Measurements from ENCODE around the gene ANKMY1. TPM values are rescaled to one million over a fixed set of nuclear protein-coding genes. Genes with fewer than 3 reads are reported as not detected.

Gene ANKMY1
- total RNA-seq, 2 experiments from 2014 or later: 25.7 to 26.2 TPM

- ATAC-seq (ENCODE audit: poor library complexity) (no peak), DNase-seq (no peak)
- H3K36me3 ChIP-seq (ENCODE audit: insufficient read depth, low read length): peaks cover 47% of the 10 kb centered on the region
- H3K4me1 Mint-ChIP-seq (ENCODE audit: low read depth): peaks cover 29% of the 10 kb centered on the region
- H3K4me1 ChIP-seq (ENCODE audit: insufficient read depth, low read length): peaks cover 36% of the 10 kb centered on the region
- H3K27ac ChIP-seq (ENCODE audit: low read depth in 1 of 2, low read length in 2 of 2): no peak overlapping the region
- H3K9me3 Mint-ChIP-seq: no peaks in the 10 kb centered on the region
- TF ChIP-seq CTCF (IDR thresholded peaks at IDR 0.05): no peak
- no peak overlapping the region for H3K27ac Mint-ChIP-seq
- no peak overlapping the region for H3K4me3 Mint-ChIP-seq
- intact Hi-C loops (cut with DNase I, micrococcal nuclease): loop anchor here in 1 of 2 experiments (10.0 kb wide), 1 partner anchor 661 kb away; no protein-coding TSS in a partner anchor
- H3K27me3 Mint-ChIP-seq: no peaks in the 10 kb centered on the region
- peaks cover 43% of the 10 kb centered on the region for H3K36me3 Mint-ChIP-seq (ENCODE audit: low read depth)
- no peaks in the 10 kb centered on the region for H3K27me3 ChIP-seq (ENCODE audit: control insufficient read depth in 1 of 2, insufficient read depth in 2 of 2, low read length in 2 of 2)
- ChIA-PET POLR2A (no interaction called here), CTCF (interaction anchor here (2.1 kb wide), 1 partner anchor 26 kb away, joined by 7 read pairs; no protein-coding TSS in a partner anchor)
- H3K9me3 ChIP-seq (ENCODE audit: control insufficient read depth in 1 of 2, insufficient read depth in 1 of 2, low read length in 2 of 2): no peaks in the 10 kb centered on the region
- H3K4me3 ChIP-seq (ENCODE audit: low read length): no peak overlapping the region
Measured at GRCh38 chr2:240553956-240554480, 3.8 kb downstream of the ANKMY1 start.

- Mint-ChIP-seq H3K4me1 (ENCODE audit: low read depth) (peaks cover 16% of the 10 kb centered on the region), H3K36me3 (ENCODE audit: low read depth) (peaks cover 44% of the 10 kb centered on the region), H3K27ac (no peak overlapping the region), H3K4me3 (no peak overlapping the region), H3K27me3 (no peaks in the 10 kb centered on the region), H3K9me3 (no peaks in the 10 kb centered on the region)
- DNase-seq: no peak
- no peak overlapping the region for H3K27ac ChIP-seq (ENCODE audit: low read depth in 1 of 2, low read length in 2 of 2)
- CTCF ChIA-PET: interaction anchor here (1.4 to 1.5 kb wide), 2 partner anchors 14 to 28 kb away, joined by 4 to 5 read pairs; no protein-coding TSS in a partner anchor
- intact Hi-C loops (cut with DNase I, micrococcal nuclease): loop anchor here in 1 of 2 experiments (10.0 kb wide), 1 partner anchor 663 kb away; no protein-coding TSS in a partner anchor
- H3K36me3 ChIP-seq (ENCODE audit: insufficient read depth, low read length): peaks cover 44% of the 10 kb centered on the region
- no peak for ATAC-seq (ENCODE audit: poor library complexity)
- POLR2A ChIA-PET: interaction anchor here (1.0 kb wide), 1 partner anchor 28 kb away, joined by 3 read pairs; no protein-coding TSS in a partner anchor
- H3K27me3 ChIP-seq (ENCODE audit: control insufficient read depth in 1 of 2, insufficient read depth in 2 of 2, low read length in 2 of 2): no peaks in the 10 kb centered on the region
- peaks cover 14% of the 10 kb centered on the region for H3K4me1 ChIP-seq (ENCODE audit: insufficient read depth, low read length)
- TF ChIP-seq CTCF (IDR thresholded peaks at IDR 0.05): no peak
- H3K4me3 ChIP-seq (ENCODE audit: low read length): no peak overlapping the region
- no peaks in the 10 kb centered on the region for H3K9me3 ChIP-seq (ENCODE audit: control insufficient read depth in 1 of 2, insufficient read depth in 1 of 2, low read length in 2 of 2)
Measured at GRCh38 chr2:240551811-240552210, 6.0 kb downstream of the ANKMY1 start.

GRCh38 chr2:240551288-240551687, 6.5 kb downstream of the ANKMY1 start:
- intact Hi-C loops (cut with DNase I, micrococcal nuclease): loop anchor here in 1 of 2 experiments (10.0 kb wide), 1 partner anchor 664 kb away; no protein-coding TSS in a partner anchor
- Mint-ChIP-seq H3K27me3 (no peaks in the 10 kb centered on the region), H3K4me1 (ENCODE audit: low read depth) (peaks cover 11% of the 10 kb centered on the region), H3K27ac (no peak overlapping the region), H3K9me3 (no peaks in the 10 kb centered on the region), H3K36me3 (ENCODE audit: low read depth) (peaks cover 39% of the 10 kb centered on the region), H3K4me3 (no peak overlapping the region)
- no peak overlapping the region for H3K4me3 ChIP-seq (ENCODE audit: low read length)
- peaks cover 44% of the 10 kb centered on the region for H3K36me3 ChIP-seq (ENCODE audit: insufficient read depth, low read length)
- ChIA-PET CTCF (interaction anchor here (1.4 to 1.5 kb wide), 2 partner anchors 14 to 28 kb away, joined by 4 to 5 read pairs; no protein-coding TSS in a partner anchor), POLR2A (interaction anchor here (1.0 to 1.2 kb wide), 2 partner anchors 15 to 28 kb away, joined by 3 to 5 read pairs; no protein-coding TSS in a partner anchor)
- peaks cover 9% of the 10 kb centered on the region for H3K4me1 ChIP-seq (ENCODE audit: insufficient read depth, low read length)
- TF ChIP-seq CTCF (IDR thresholded peaks at IDR 0.05): no peak
- H3K9me3 ChIP-seq (ENCODE audit: control insufficient read depth in 1 of 2, insufficient read depth in 1 of 2, low read length in 2 of 2): no peaks in the 10 kb centered on the region
- H3K27ac ChIP-seq (ENCODE audit: low read depth in 1 of 2, low read length in 2 of 2): no peak overlapping the region
- H3K27me3 ChIP-seq (ENCODE audit: control insufficient read depth in 1 of 2, insufficient read depth in 2 of 2, low read length in 2 of 2): no peaks in the 10 kb centered on the region
- ATAC-seq (ENCODE audit: poor library complexity) (no peak), DNase-seq (no peak)
